GM19438 (cell line): ENCODE data around the gene GAS5.
"Not testable (repeated sequence)": the region's sequence is repeated elsewhere in the genome, so short reads cannot be mapped to it uniquely, and the experiment has no call there.

ENCODE experiments used
- ATAC-seq: cut with Tn5 transposase; IDR thresholded peaks from one replicate; pipeline ENCODE4 v1.9.1; 2021; ENCODE audit warnings: low read depth; ENCODE audit not compliant: unreplicated experiment

Gene GAS5

DNA sequence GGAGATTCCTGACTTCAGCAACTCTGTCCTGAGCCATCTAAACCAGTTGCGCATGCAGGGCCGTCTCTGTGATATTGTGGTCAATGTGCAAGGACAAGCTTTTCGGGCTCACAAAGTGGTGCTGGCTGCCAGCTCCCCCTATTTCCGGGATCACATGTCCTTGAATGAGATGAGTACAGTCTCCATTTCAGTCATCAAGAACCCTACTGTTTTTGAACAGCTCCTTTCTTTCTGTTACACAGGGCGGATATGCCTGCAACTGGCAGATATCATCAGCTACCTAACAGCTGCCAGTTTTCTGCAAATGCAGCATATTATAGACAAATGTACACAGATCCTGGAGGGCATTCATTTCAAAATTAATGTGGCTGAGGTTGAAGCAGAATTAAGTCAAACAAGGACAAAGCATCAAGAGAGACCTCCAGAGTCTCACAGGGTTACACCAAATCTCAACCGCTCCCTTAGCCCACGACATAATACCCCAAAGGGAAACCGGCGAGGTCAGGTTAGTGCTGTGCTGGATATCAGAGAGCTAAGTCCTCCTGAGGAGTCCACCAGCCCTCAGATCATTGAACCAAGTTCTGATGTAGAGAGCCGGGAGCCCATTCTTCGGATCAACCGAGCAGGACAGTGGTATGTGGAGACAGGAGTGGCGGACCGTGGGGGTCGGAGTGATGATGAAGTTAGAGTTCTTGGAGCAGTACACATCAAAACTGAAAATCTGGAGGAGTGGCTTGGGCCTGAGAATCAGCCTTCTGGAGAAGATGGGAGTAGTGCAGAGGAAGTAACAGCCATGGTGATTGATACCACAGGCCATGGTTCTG lies 2.7 kb upstream of the GAS5 start:
- no peak for ATAC-seq

DNA sequence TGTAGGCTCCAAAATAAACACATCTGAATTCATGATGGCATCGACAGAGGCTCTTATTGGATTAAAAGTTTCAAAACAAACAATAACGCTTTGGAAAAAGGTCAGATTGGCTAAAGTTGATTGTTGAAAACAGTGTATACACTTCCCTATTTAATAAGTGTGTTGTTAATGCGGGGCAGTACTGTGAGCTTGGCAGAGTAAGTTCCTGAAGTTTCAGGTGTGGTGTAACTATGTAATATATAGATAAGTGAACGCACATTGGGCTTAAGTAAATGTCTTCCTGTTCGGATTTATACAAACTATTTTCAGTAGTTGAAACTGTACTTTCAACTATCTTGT lies 1.2 kb upstream of the GAS5 start:
- no peak for ATAC-seq

DNA sequence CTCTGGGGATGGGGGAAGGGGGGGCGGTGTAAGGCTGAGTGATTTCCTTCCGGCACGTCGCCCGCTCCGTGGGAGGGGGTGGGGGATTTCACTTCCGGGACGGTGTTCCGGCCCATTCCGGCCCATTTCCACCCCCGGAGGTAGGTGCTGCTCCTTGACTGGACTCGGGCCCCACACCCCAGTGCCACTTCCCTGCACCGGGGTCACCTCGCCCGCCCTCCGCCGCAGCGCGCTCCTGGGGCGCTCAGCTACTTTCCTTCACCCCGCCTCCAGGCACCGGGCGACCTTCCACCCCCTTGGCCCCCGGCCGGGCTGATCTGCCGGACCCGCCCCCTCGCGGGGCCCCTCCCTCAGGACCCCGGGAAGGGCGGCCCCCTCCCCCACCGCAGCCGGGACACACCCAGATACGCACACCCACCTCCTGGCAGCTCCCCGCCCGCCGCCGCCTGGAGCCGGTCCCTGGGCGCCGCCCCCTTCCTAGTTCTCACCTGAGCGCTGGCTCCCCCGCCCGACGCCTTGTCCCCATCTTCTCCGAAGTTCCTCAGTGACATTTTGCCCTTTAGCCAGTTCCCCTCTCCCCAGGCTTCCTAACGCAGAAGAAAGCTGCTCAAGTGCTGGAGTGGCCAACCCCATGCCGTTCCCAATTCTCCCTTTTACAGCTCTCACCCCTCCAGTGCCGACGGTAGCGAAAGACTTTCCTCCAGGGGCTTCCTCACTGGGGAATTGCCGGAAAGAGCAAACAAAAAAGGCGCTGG lies 654 bp upstream of the GAS5 start, which contains the start of gene ZBTB37:
Gene ZBTB37, plus strand, starts transcription at position 115 of the 755 bp plus-strand sequence. CDS start 1,846 bp downstream, outside the sequence.
- ATAC-seq: peak; percentile 60

GRCh38 chr1:173867141-173867752 lies 542 bp downstream of the GAS5 start:
- ATAC-seq: no peak

DNA sequence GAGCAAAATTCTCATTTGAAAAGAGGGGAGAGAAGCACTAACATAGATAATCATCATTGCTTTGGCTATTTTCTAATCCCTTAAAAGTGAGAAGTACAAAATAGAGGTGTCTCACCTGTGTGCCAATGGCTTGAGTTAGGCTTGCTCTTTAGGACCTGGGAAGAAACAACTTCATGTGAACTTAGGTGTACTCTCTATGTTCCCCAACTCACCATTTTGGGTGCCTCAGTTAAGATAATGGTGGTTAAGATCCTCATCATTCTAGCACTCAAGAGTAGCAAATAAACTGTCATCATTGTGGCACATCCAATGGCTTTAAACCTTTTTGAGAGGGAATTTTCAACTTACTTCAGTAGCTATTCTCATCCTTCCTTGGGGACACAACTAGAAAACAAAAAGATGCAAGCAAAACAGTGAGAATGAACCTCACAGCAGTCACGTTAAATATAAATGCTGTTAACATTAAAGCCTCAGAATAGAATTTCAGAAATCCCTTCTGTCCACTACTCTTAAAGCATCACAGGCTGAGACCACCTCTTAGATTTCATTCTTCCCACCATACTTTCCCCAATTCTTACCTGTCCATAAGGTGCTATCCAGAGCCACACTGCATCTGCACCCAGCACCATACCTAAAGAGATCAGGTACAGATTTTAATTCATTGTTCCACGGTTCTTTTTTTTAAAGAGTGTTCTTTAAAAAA lies 1.2 kb downstream of the GAS5 start:
- no peak for ATAC-seq

DNA sequence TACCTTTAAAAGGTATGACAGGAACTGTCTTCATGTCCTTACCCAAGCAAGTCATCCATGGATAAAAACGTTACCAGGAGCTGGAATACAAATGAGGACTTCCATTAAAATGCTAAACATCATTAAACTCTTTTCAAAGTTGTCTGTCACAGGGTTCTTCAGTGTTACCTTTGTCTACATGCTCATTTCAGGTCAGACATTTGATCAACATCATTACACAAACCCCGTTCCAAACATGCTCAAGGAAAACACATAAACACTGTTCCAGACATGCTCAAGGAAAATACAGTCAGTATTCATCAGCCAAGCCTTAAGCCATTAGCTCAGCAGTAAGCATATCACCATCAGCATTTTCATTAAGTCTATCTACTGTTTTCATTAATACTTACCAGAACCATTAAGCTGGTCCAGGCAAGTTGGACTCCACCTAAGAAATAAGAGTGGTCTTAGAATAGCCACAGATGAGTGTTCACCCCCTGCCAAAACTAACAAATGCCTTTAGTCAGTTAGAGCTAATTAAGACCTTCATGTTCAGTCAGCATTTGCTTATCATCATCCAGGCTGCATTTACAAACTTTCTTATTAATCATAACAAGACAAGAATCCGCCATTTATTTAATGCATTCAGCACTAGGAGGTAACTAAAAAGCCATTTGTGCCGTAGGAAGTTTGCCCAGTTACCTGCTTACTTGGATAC lies 2.2 kb downstream of the GAS5 start:
- ATAC-seq: no peak

- ATAC-seq: no peak
These were observed 3.5 kb downstream of the GAS5 start for GRCh38 chr1:173864179-173864867.

DNA sequence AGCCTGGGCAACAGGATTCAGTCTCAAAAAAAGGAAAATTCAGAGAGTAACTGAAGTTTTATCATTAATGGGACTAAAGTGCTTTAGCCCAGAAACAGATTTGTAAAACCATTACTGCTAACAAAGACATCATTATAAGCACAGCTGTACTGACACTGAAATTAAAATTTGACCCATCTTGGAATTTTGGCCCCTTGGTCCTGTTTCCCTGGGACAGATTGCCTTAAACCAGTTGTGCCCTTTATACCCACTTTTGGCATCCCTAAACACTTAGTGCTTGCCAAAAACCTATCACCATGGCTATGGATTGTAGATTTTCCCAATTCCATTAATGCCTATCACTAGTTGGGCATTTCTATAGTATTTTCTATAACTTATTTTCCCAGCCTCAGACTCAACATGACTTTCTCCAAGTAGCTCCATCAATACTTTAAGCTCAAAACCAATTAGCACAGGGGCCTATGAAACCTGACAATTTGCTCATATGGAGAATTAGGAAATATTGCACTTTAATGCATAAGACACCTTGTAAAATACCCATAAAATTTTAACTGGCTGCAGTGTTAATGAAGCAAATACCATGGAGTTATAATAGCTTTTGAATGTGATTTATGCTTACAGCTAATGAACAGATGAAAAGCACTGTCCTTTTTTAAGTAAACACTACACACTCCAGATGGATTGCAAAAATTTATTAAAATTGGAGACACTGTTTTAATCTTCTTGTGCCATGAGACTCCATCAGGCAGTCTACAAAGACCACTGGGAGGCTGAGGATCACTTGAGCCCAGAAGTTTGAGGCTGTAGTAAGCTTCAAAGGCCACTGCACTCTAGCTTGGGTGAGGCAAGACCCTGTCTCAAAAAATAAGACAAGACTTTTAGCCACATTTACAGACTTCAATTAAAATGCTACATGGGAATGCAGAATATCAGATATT lies 4.3 kb downstream of the GAS5 start:
- no peak for ATAC-seq

DNA sequence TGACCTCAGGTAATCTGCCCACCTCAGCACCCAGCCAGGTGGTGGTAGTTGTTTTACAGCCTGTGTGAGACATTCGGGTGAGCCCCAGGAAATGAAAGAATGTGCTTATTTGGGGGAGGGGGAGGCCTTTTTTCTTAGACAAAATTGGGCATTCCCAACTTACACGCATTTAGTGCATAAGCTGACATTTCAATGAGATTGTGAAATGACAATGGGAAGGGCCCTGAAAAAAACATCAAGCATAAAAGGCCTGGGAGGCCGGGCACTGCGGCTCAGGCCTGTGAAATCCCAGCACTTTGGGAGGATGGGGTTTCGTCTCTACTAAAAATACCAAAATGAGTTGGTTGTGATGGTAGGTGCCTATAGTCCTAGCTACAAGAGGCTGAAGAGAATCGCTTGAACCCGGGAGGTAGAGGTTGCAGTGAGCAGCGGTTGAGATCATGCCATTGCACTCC lies 5.0 kb downstream of the GAS5 start:
- ATAC-seq: no peak

DNA sequence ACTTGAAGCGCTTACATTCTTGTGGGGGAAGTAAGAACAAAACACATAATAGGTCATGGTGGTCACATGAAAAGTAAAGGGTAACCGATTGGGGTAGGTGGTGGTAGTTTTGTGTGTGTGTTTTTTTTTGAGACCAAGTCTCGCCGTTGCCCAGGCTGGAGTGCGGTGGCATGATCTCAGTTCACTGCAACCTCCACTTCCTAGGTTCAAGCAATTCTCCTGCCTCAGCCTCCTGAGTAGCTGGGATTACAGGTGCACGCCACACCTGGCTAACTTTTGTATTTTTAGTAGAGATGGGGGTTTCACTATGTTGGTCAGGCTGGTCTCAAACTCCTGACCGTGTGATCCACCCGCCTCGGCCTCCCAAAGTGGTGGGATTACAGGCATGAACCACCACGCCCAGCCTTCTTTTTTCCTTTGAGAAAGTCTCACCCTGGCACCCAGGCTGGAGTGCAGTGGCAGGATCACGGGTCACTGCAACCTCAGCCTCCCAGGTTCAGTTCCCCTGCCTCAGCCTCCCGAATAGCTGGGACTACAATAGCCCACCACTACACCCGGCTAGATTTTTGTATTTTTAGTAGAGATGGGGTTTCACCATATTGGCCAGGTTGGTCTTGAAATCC lies 5.5 kb downstream of the GAS5 start:
- not testable (repeated sequence) for ATAC-seq

DNA sequence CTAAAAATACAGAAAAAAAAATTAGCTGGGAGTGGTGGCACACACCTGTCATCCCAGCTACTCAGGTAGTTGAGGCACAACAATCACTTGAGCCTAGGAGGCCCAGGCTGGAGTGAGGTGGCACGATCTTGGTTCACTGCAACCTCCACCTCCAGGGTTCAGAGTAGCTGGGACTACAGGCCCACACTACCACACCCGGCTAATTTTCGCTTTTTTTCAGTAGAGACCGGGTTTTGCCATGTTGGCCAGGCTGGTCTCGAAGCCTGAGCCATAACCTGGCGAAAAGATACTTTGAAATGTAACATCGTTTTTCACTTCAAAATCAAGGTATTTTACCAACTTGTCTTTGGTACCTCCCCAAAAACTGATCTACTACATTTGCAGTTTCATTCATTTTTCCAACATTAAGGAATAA lies 6.1 kb downstream of the GAS5 start:
- no peak for ATAC-seq

- no peak for ATAC-seq
These were observed 7.7 kb downstream of the GAS5 start for GRCh38 chr1:173860065-173860464.

DNA sequence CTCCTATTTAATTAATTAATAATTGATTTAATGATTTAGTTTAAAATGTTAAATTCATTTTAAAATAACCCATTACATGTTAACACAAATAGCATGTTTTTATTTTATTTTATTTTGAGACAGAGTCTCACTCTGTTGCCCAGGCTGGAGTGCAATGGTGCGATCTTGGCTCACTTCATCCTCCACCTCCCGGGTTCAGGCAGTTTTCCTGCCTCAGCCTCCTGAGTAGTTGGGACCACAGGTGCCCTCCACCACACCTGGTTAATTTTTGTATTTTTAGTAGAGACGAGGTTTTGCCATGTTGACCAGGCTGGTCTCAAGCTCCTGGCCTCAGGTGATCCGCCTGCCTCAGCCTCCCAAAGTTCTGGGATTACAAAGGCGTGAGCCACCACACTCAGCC lies 8.2 kb downstream of the GAS5 start:
- ATAC-seq: not testable (repeated sequence)

DNA sequence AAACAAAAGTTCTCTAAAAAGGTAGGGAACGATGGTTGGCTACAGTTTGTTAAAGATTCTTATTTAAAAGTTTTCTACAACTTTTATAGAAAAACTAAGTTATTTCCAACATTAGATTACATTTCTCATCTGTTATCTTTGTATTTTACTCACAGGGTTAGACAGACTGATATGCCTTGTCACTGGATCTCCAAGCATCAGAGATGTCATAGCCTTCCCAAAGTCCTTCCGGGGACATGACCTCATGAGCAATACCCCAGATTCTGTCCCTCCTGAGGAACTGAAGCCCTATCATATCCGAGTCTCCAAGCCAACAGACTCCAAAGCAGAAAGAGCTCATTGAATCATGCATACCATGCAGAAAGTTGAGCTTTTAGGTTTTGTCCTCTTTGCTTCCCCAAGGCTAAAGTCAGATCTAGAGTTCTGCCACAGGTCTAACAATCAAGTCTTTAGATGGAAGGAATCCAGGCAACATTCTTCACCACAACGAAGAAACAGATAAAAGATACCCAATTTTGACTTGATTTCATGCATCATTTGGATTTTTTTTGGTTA lies 10.3 kb downstream of the GAS5 start:
- no peak for ATAC-seq

- no peak for ATAC-seq
These were observed 10.9 kb downstream of the GAS5 start for GRCh38 chr1:173856903-173857302.

DNA sequence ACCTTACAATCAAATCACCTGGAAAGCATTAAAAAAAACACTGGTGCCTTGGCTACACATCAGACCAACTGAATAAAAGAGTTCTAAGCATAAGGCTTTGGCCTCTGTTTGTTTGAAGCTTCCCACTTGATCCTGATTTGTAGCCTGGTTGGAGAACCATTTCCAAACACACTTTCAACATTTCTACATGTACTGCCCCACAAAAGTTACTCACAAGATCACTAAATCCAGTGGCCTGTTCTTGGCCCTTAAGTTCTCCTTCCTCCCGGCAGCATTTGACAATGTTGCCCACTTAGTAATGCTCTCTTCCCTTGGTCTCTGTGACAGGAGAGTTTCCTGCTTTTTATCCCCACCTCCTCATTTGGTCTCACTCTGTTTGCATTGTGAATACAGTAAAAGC lies 11.8 kb downstream of the GAS5 start:
- ATAC-seq: no peak

- ATAC-seq: no peak
These were observed 14.7 kb downstream of the GAS5 start for GRCh38 chr1:173853074-173853473.

DNA sequence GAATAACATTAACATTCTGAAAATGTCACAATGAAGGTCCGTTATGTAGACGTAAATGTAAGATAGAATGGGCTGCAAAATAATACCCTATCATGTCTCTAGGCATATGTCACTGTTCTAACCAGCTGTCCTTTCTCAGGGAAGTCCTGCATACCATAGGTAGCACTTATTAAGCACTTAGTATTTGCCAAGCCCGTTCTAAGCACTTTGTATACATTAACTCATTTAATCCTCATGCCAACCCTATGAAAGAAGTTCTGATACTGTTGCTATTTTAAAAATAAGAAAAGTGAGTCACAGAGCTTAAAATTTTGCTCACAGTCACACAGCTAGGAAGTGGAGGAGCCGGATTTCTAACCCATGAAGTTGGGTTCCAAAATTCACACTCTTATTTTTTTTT lies 15.7 kb downstream of the GAS5 start:
- no peak for ATAC-seq
